Lung (tissue), 12 donors: ENCODE measurements around the gene PARD3B. TPM values are rescaled to one million over a fixed set of nuclear protein-coding genes. Genes with fewer than 3 reads are reported as not detected.

ENCODE experiments used
- ATAC-seq: fragments of 200-7000 bp; cut with Tn5 transposase; one replicate; pipeline ENCODE4 v1.9.1; 2020; ENCODE audit warnings: moderate number of reproducible peaks; ENCODE audit not compliant: insufficient read depth, low FRiP score
- DNase-seq, 3 donors: peaks; one replicate each; pipeline ENCODE4 v3.0.0-alpha.2; 2013 to 2017
- H3K27ac ChIP-seq, 2 donors: one replicate each; pipeline ENCODE4 v1.5.1; 2013; ENCODE audit warnings: mild to moderate bottlenecking in 2 of 2, moderate library complexity in 2 of 2, control low read depth in 1 of 2, inconsistent platforms in 1 of 2, low read depth in 1 of 2, low read length in 1 of 2
- H3K27me3 ChIP-seq, 3 donors: one replicate each; pipeline ENCODE4 v1.5.1; 2013; ENCODE audit warnings: low read length in 2 of 3; ENCODE audit not compliant: control insufficient read depth in 3 of 3, insufficient read depth in 3 of 3
- H3K36me3 ChIP-seq, 4 donors: one replicate each; pipeline ENCODE4 v1.5.1; 2013; ENCODE audit warnings: low read length in 4 of 4, mild to moderate bottlenecking in 1 of 4, moderate library complexity in 1 of 4; ENCODE audit not compliant: control insufficient read depth in 4 of 4, insufficient read depth in 4 of 4
- H3K4me1 ChIP-seq, 5 donors: one replicate each; pipeline ENCODE4 v1.5.1; 2013; ENCODE audit warnings: low read length in 5 of 5, mild to moderate bottlenecking in 2 of 5, moderate library complexity in 1 of 5; ENCODE audit not compliant: control insufficient read depth in 5 of 5, insufficient read depth in 5 of 5
- H3K4me3 ChIP-seq: one replicate; pipeline ENCODE4 v1.5.1; 2013; ENCODE audit warnings: mild to moderate bottlenecking, control low read depth, moderate library complexity
- H3K9ac ChIP-seq, 2 donors: one replicate each; pipeline ENCODE4 v1.5.1; 2013; ENCODE audit warnings: low read length in 2 of 2, control low read depth in 1 of 2; ENCODE audit not compliant: insufficient read depth in 1 of 2
- H3K9me3 ChIP-seq, 4 donors: one replicate each; pipeline ENCODE4 v1.5.1; 2013; ENCODE audit warnings: low read length in 3 of 4, mild to moderate bottlenecking in 1 of 4, moderate library complexity in 1 of 4; ENCODE audit not compliant: control insufficient read depth in 4 of 4, insufficient read depth in 3 of 4
- CTCF ChIP-seq: IDR thresholded peaks from 2 replicates; pipeline ENCODE4 v1.5.1; 2012; ENCODE audit warnings: mild to moderate bottlenecking; ENCODE audit errors: control extremely low read depth, extremely low read depth
- WGBS, 2 donors: extraction: QIAGEN DNeasy Blood & Tissue Kit; methylation state at CpG; one replicate each; pipeline ENCODE4 v1.1.7; 2013; 5-methylcytosine and 5-hydroxymethylcytosine counted together
- polyA plus RNA-seq, 2 donors: library from polyadenylated mRNA; stranded (reverse); fragments of 200-250 nt; gene quantifications; one replicate each; pipeline ENCODE4 v1.2.1, GENCODE V29; 2013
- total RNA-seq, 2 donors: library from RNA; depleted of rRNA in 1 of 2; stranded (reverse); fragments of >200 nt in 1 of 2; gene quantifications; one replicate each; pipeline ENCODE4 v1.2.1, GENCODE V29; 2014 to 2021
- donor health status: control.
- donor health status: control.
- donor health status: Bipolar disorder and iron deficiency.
- donor health status: healthy.
- donor health status: DM: yes; HTN: yes; CAD: no.

PARD3B gene
- total and polyA plus RNA-seq, 4 donors = 2.4 to 38.7 (median 17.1) TPM

- H3K4me3 ChIP-seq = no peak overlapping the region
- H3K9me3 ChIP-seq = no peaks in the 10 kb centered on the region
- no peaks in the 10 kb centered on the region for H3K36me3 ChIP-seq
- WGBS, 2 donors = 93 to 96% methylated on average over 10 of the region's 10 CpGs
- no peak for TF ChIP-seq CTCF
- ATAC-seq (no peak), DNase-seq (no peak)
- H3K27ac ChIP-seq = no peak overlapping the region
- no peaks in the 10 kb centered on the region for H3K27me3 ChIP-seq
- H3K9ac ChIP-seq = no peak overlapping the region
- no peaks in the 10 kb centered on the region for H3K4me1 ChIP-seq
Measured at GRCh38 chr2:205555566-205556230, 1010.4 kb downstream of the PARD3B start.

- H3K4me3 ChIP-seq = no peak overlapping the region
- no peak overlapping the region for H3K9ac ChIP-seq
- H3K4me1 ChIP-seq = no peaks in the 10 kb centered on the region
- H3K27me3 ChIP-seq = no peaks in the 10 kb centered on the region
- no peak for DNase-seq
- H3K9me3 ChIP-seq = no peaks in the 10 kb centered on the region
- no peaks in the 10 kb centered on the region for H3K36me3 ChIP-seq
- ATAC-seq = no peak
- TF ChIP-seq CTCF = no peak
- 95 to 96% methylated on average over 5 of the region's 5 CpGs for WGBS, 2 donors
- H3K27ac ChIP-seq = no peak overlapping the region
Measured at GRCh38 chr2:205556357-205556756, 1011.1 kb downstream of the PARD3B start.

- no peak overlapping the region for H3K27ac ChIP-seq
- DNase-seq (no peak), ATAC-seq (no peak)
- no peaks in the 10 kb centered on the region for H3K4me1 ChIP-seq
- H3K36me3 ChIP-seq = no peaks in the 10 kb centered on the region
- no peak for TF ChIP-seq CTCF
- no peaks in the 10 kb centered on the region for H3K27me3 ChIP-seq
- H3K4me3 ChIP-seq = no peak overlapping the region
- WGBS, 2 donors = 93 to 96% methylated on average over 18 of the region's 18 CpGs
- no peak overlapping the region for H3K9ac ChIP-seq
- no peaks in the 10 kb centered on the region for H3K9me3 ChIP-seq
Measured at GRCh38 chr2:205556841-205557539, 1011.7 kb downstream of the PARD3B start.
